Fibroblast of the aortic adventitia (primary cell): ENCODE results near the gene DCLK1. TPM values are rescaled to one million over a fixed set of nuclear protein-coding genes. Genes with fewer than 3 reads are reported as not detected.
"Not testable (repeated sequence)": the region's sequence is repeated elsewhere in the genome, so short reads cannot be mapped to it uniquely, and the experiment has no call there.

ENCODE experiments used
- DNase-seq: peaks from one replicate; pipeline ENCODE4 v3.0.0-alpha.2; 2010; ENCODE audit warnings: low read depth
- H3K4me3 ChIP-seq: 2 replicates; pipeline ENCODE4 v1.5.1; 2011; ENCODE audit warnings: low read depth, mild to moderate bottlenecking, control low read depth, low read length, moderate library complexity
- CTCF ChIP-seq: IDR thresholded peaks from 2 replicates; pipeline ENCODE4 v1.5.1; 2011; ENCODE audit warnings: mild to moderate bottlenecking, low read length, control low read depth, inconsistent platforms; ENCODE audit not compliant: insufficient read depth
- total RNA-seq: library from RNA; depleted of rRNA; stranded (reverse); fragments of >200 nt; gene quantifications from 2 replicates; pipeline ENCODE4 v1.2.3, GENCODE V29; 2012; ENCODE audit warnings: low replicate concordance

The DCLK1 gene
- total RNA-seq, 1 donor: 80.0 TPM

GRCh38 chr13:35987572-35988513 is 143.3 kb downstream of the DCLK1 start:
- no peak for DNase-seq
- TF ChIP-seq CTCF: no peak
- H3K4me3 ChIP-seq: no peak overlapping the region

- no peak for TF ChIP-seq CTCF
- H3K4me3 ChIP-seq: no peak overlapping the region
- DNase-seq: no peak
Measured at GRCh38 chr13:35984776-35985453, 146.3 kb downstream of the DCLK1 start.

GRCh38 chr13:35984287-35984686 is 146.9 kb downstream of the DCLK1 start:
- no peak for TF ChIP-seq CTCF
- no peak for DNase-seq
- no peak overlapping the region for H3K4me3 ChIP-seq

GRCh38 chr13:35983703-35984102 is 147.5 kb downstream of the DCLK1 start:
- DNase-seq, H3K4me3 ChIP-seq: not testable (repeated sequence)

- no peak overlapping the region for H3K4me3 ChIP-seq
- TF ChIP-seq CTCF: no peak
- no peak for DNase-seq
Measured at GRCh38 chr13:35983206-35983605, 148.0 kb downstream of the DCLK1 start.

- DNase-seq: peak; percentile 100
- no peak overlapping the region for H3K4me3 ChIP-seq
- TF ChIP-seq CTCF: no peak
Measured at GRCh38 chr13:35979361-35979951, 151.7 kb downstream of the DCLK1 start.

- H3K4me3 ChIP-seq: no peak overlapping the region
- DNase-seq: peak; percentile 91
Measured at GRCh38 chr13:35978607-35979316, 152.4 kb downstream of the DCLK1 start.

More at GRCh38 chr13:35978607-35979316, 152.4 kb downstream of the DCLK1 start:
- TF ChIP-seq CTCF: peak; percentile 61
